ENCODE results near the gene ZNF624.

ZNF624 gene

GRCh38 chr17:16662936-16663335 is 9.3 kb upstream of the ZNF624 start:
- CTCF ChIA-PET: no interaction called here
- no peak for DNase-seq (ENCODE audit: extremely low spot score)
- no peak for TF ChIP-seq CTCF (IDR thresholded peaks at IDR 0.05; ENCODE audit: control extremely low read depth, extremely low read depth, low read depth, missing control alignments)
- POLR2A ChIA-PET: no interaction called here

GRCh38 chr17:16661217-16661616 is 7.6 kb upstream of the ZNF624 start:
- CTCF ChIA-PET: no interaction called here
- TF ChIP-seq CTCF (IDR thresholded peaks at IDR 0.05; ENCODE audit: control extremely low read depth, extremely low read depth, low read depth, missing control alignments): no peak
- no peak for DNase-seq (ENCODE audit: extremely low spot score)
- POLR2A ChIA-PET: no interaction called here

DNA sequence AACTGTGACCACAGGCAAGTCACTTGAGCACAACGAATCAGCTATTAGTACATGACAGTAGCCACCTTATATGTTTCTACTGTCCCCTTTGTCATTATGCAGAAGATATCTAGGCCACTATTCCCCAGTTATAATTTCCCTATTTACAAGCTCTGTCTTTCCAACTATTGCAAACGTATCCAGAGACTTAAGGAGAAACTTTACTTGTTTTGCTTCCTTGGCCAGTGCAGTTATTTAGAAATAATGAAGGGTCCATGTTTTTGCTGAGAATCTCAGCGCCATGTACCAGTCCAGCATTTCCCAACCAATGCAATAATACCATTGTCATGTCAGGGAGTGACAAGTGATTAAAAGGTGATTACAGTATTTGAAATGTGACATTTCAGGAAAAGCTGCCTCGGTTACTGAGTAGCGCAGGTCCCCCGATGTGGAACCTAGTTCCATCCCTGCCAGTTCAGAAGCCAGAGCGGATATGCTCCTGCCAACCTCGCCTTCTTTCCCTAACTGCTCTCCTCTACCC is 743 bp downstream of the ZNF624 start:
- no peak for TF ChIP-seq CTCF (IDR thresholded peaks at IDR 0.05; ENCODE audit: control extremely low read depth, extremely low read depth, low read depth, missing control alignments)
- CTCF ChIA-PET: interaction anchor here (0.7 to 2.0 kb wide), 3 partner anchors 64 to 156 kb away, joined by 3 to 7 read pairs (median 3); no protein-coding TSS in a partner anchor
- POLR2A ChIA-PET: no interaction called here
- DNase-seq (ENCODE audit: extremely low spot score): no peak

- ChIA-PET CTCF (interaction anchor here (0.7 to 2.0 kb wide), 2 partner anchors 63 to 155 kb away, joined by 3 to 7 read pairs; no protein-coding TSS in a partner anchor), POLR2A (no interaction called here)
- no peak for DNase-seq (ENCODE audit: extremely low spot score)
- no peak for TF ChIP-seq CTCF (IDR thresholded peaks at IDR 0.05; ENCODE audit: control extremely low read depth, extremely low read depth, low read depth, missing control alignments)
Observed at GRCh38 chr17:16652252-16652651, 1.4 kb downstream of the ZNF624 start.

DNA sequence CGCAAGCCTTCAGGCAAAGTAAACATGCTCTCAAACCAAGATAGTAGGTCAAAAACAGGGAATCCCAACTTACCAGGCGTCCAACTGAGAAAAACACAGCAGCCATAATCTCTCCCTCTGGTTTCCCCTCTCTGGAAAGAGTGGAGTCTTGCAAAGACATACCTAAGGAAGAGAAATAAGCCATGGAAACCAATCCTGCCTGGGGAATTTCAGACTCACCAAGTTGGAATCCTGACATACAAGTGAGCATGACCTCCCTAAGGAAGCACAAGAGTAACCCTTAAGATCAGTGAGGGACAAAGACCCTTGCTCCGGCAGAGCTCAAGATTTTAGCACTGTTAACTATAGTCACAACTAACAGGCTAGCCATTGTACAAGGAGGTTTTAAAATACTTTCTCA is 4.1 kb downstream of the ZNF624 start:
- ChIA-PET CTCF (no interaction called here), POLR2A (no interaction called here)
- no peak for TF ChIP-seq CTCF (IDR thresholded peaks at IDR 0.05; ENCODE audit: control extremely low read depth, extremely low read depth, low read depth, missing control alignments)
- no peak for DNase-seq (ENCODE audit: extremely low spot score)

- no peak for TF ChIP-seq CTCF (IDR thresholded peaks at IDR 0.05; ENCODE audit: control extremely low read depth, extremely low read depth, low read depth, missing control alignments)
- POLR2A ChIA-PET: no interaction called here
- CTCF ChIA-PET: interaction anchor here (0.7 to 1.2 kb wide), 2 partner anchors 11 to 186 kb away, joined by 3 read pairs; no protein-coding TSS in a partner anchor
- DNase-seq (ENCODE audit: extremely low spot score): no peak
Observed at GRCh38 chr17:16639438-16639837, 14.2 kb downstream of the ZNF624 start.

DNA sequence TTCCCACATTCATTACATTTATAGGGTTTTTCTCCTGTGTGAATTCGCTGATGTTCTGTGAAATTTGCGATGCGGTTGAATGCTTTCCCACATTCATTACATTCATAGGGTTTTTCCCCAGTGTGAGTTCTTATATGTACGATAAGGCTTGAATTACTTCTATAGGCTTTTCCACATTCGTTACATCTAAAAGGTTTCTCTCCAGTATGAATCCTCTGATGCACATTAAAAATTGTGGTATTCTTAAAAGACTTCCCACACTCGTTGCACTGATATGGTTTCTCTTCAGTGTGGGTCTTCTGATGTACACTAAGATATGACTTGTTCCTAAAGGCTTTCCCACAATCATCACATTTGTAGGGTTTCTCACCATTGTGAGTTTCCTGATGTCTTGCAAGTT is 30.4 kb downstream of the ZNF624 start:
- no peak for TF ChIP-seq CTCF (IDR thresholded peaks at IDR 0.05; ENCODE audit: control extremely low read depth, extremely low read depth, low read depth, missing control alignments)
- ChIA-PET POLR2A (no interaction called here), CTCF (no interaction called here)
- no peak for DNase-seq (ENCODE audit: extremely low spot score)

Data from GM10248 (cell line).